GM11168 (cell line): ENCODE data around the gene RAB4A.
"Not testable (repeated sequence)": the region's sequence is repeated elsewhere in the genome, so short reads cannot be mapped to it uniquely, and the experiment has no call there.

Experiments used
- in situ Hi-C: fragments of 300-500 bp; cut with MboI; formaldehyde crosslinking; loops from one replicate; pipeline ENCODE4 v1.12.0; 2022; ENCODE audit warnings: low sequenced_read_pairs; ENCODE audit not compliant: unreplicated experiment

Gene RAB4A

GRCh38 chr1:229291686-229292085 is 20.8 kb downstream of the RAB4A start:
- in situ Hi-C loops: not testable (repeated sequence)

GRCh38 chr1:229293528-229294204 is 22.8 kb downstream of the RAB4A start:
- in situ Hi-C loops: no loop called here

GRCh38 chr1:229295745-229296144 is 24.8 kb downstream of the RAB4A start:
- in situ Hi-C loops: no loop called here

- in situ Hi-C loops: no loop called here
Measured at GRCh38 chr1:229296541-229296941, 25.6 kb downstream of the RAB4A start.

GRCh38 chr1:229297746-229298145 is 26.8 kb downstream of the RAB4A start:
- in situ Hi-C loops: no loop called here

GRCh38 chr1:229298420-229298819 is 27.5 kb downstream of the RAB4A start:
- in situ Hi-C loops: no loop called here

GRCh38 chr1:229298887-229299503 is 28.1 kb downstream of the RAB4A start:
- in situ Hi-C loops: no loop called here

- in situ Hi-C loops: no loop called here
Measured at GRCh38 chr1:229300099-229300757, 29.3 kb downstream of the RAB4A start.

GRCh38 chr1:229302740-229303139 is 31.8 kb downstream of the RAB4A start:
- in situ Hi-C loops: no loop called here

GRCh38 chr1:229303855-229304254 is 32.9 kb downstream of the RAB4A start:
- in situ Hi-C loops: no loop called here

- in situ Hi-C loops: no loop called here
Measured at GRCh38 chr1:229305392-229305791, 34.5 kb downstream of the RAB4A start.

GRCh38 chr1:229309074-229309473 is 38.2 kb downstream of the RAB4A start:
- in situ Hi-C loops: no loop called here

GRCh38 chr1:229309684-229310083 is 38.8 kb downstream of the RAB4A start:
- in situ Hi-C loops: no loop called here

GRCh38 chr1:229310833-229311232 is 39.9 kb downstream of the RAB4A start:
- in situ Hi-C loops: no loop called here

GRCh38 chr1:229316166-229316565 is 45.3 kb downstream of the RAB4A start:
- in situ Hi-C loops: no loop called here

- in situ Hi-C loops: no loop called here
Measured at GRCh38 chr1:229318056-229318455, 47.1 kb downstream of the RAB4A start.

GRCh38 chr1:229319487-229319886 is 48.6 kb downstream of the RAB4A start:
- in situ Hi-C loops: no loop called here

- in situ Hi-C loops: no loop called here
Measured at GRCh38 chr1:229323201-229323600, 52.3 kb downstream of the RAB4A start.

- in situ Hi-C loops: no loop called here
Measured at GRCh38 chr1:229323885-229324553, 53.1 kb downstream of the RAB4A start.

- in situ Hi-C loops: no loop called here
Measured at GRCh38 chr1:229325401-229325800, 54.5 kb downstream of the RAB4A start.

- in situ Hi-C loops: no loop called here
Measured at GRCh38 chr1:229325853-229326487, 55.1 kb downstream of the RAB4A start.
